Liver (tissue), 3 donors: ENCODE measurements around the gene PDX1.

ENCODE experiments used
- CTCF ChIP-seq: fragments of 150-350 bp; IDR thresholded peaks from 2 replicates; pipeline ENCODE4 v1.5.1; 2017; ENCODE audit warnings: improper control_type of control experiment, low read depth, low read length; ENCODE audit not compliant: missing input control
- GABPA ChIP-seq, 2 donors: IDR thresholded peaks in 1 of 2; conservative IDR thresholded peaks in 1 of 2; 2 replicates each; pipeline ENCODE4 v1.6.1; 2016; ENCODE audit warnings: antibody characterized with exemption in 2 of 2, mild to moderate bottlenecking in 1 of 2, moderate library complexity in 1 of 2
- MAX ChIP-seq: IDR thresholded peaks from 2 replicates; pipeline ENCODE4 v1.6.1; 2016; ENCODE audit warnings: antibody characterized with exemption
- TAF1 ChIP-seq: conservative IDR thresholded peaks from 2 replicates; pipeline ENCODE4 v1.6.1; 2016; ENCODE audit warnings: antibody characterized with exemption, mild to moderate bottlenecking
- donor health status: healthy.
- donor health status: healthy.

- no peak for TF ChIP-seq CTCF
- TF ChIP-seq GABPA (IDR thresholded peaks at IDR 0.05 in 1 of 2, conservative IDR thresholded peaks at IDR 0.05 in 1 of 2): no peak
- no peak for TF ChIP-seq MAX
- no peak for TF ChIP-seq TAF1
These were observed 23.1 kb upstream of the PDX1 start for GRCh38 chr13:27896726-27897125.
